ENCODE data around the gene GOLPH3. TPM values are rescaled to one million over a fixed set of nuclear protein-coding genes. Genes with fewer than 3 reads are reported as not detected.

The GOLPH3 gene
- polyA plus RNA-seq, 1 donor from 2014 or later = 75.8 TPM

DNA sequence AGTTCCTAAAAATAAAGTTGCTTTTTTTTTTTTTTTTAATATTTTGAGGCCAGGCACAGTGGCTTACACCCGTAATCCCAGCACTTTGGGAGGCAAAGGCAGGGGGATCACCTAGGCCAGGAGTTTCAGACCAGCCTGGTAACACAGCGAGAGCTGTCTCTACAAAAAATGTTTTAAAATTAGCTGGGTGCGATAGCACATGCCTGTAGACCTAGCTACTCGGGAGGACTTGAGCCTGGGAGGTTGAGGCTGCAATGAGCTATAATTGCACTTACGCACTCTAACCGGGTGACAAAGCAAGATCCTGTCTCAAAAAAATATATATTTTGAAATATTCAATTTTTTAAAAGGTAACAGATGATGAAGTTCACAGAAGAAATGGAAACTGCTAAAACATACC is 22.9 kb downstream of the GOLPH3 start:
- Histone ChIP-seq H3K36me3 (ENCODE audit: insufficient read depth, low read length) (no peaks in the 10 kb centered on the region), H2AFZ (ENCODE audit: low read depth, low read length) (no peak overlapping the region), H4K20me1 (ENCODE audit: insufficient read depth) (peaks cover 7% of the 10 kb centered on the region), H3K9me3 (ENCODE audit: low read length) (no peaks in the 10 kb centered on the region), H3F3A (ENCODE audit: insufficient read depth, low read length, poor library complexity, severe bottlenecking) (no peaks in the 10 kb centered on the region), H3K4me3 (ENCODE audit: low read length) (no peak overlapping the region), H3K9me2 (ENCODE audit: insufficient read depth, low read length) (no peaks in the 10 kb centered on the region), H3K79me2 (replicated peaks; ENCODE audit: insufficient read depth, low read length) (peaks cover 92% of the 10 kb centered on the region), H3K27ac (ENCODE audit: low read length) (no peak overlapping the region), H3K27me3 (ENCODE audit: insufficient read depth, low read depth, low read length) (no peaks in the 10 kb centered on the region), H3K9ac (ENCODE audit: low read length) (no peak overlapping the region), H3K4me2 (ENCODE audit: low read length) (no peak overlapping the region)
- TF ChIP-seq TAF1 (IDR thresholded peaks at IDR 0.05; ENCODE audit: low read depth) = no peak
- TF ChIP-seq POLR2AphosphoS5 (IDR thresholded peaks at IDR 0.05) = no peak
- TF ChIP-seq SMC3 (conservative IDR thresholded peaks at IDR 0.05; ENCODE audit: poor library complexity) = no peak
- no peak for TF ChIP-seq CTCF (IDR thresholded peaks at IDR 0.05; ENCODE audit: poor library complexity, severe bottlenecking)
- TF ChIP-seq MXI1 (conservative IDR thresholded peaks at IDR 0.05; ENCODE audit: poor library complexity, severe bottlenecking) = no peak
- TF ChIP-seq RAD21 (conservative IDR thresholded peaks at IDR 0.05) = no peak
- TF ChIP-seq EP300 (conservative IDR thresholded peaks at IDR 0.05; ENCODE audit: poor library complexity, severe bottlenecking) = no peak
- TF ChIP-seq, protein P1, sequence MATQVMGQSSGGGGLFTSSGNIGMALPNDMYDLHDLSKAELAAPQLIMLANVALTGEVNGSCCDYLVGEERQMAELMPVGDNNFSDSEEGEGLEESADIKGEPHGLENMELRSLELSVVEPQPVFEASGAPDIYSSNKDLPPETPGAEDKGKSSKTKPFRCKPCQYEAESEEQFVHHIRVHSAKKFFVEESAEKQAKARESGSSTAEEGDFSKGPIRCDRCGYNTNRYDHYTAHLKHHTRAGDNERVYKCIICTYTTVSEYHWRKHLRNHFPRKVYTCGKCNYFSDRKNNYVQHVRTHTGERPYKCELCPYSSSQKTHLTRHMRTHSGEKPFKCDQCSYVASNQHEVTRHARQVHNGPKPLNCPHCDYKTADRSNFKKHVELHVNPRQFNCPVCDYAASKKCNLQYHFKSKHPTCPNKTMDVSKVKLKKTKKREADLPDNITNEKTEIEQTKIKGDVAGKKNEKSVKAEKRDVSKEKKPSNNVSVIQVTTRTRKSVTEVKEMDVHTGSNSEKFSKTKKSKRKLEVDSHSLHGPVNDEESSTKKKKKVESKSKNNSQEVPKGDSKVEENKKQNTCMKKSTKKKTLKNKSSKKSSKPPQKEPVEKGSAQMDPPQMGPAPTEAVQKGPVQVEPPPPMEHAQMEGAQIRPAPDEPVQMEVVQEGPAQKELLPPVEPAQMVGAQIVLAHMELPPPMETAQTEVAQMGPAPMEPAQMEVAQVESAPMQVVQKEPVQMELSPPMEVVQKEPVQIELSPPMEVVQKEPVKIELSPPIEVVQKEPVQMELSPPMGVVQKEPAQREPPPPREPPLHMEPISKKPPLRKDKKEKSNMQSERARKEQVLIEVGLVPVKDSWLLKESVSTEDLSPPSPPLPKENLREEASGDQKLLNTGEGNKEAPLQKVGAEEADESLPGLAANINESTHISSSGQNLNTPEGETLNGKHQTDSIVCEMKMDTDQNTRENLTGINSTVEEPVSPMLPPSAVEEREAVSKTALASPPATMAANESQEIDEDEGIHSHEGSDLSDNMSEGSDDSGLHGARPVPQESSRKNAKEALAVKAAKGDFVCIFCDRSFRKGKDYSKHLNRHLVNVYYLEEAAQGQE (IDR thresholded peaks at IDR 0.05; ENCODE audit: borderline replicate concordance) = no peak
- no peak for TF ChIP-seq EZH2 (IDR thresholded peaks at IDR 0.05; ENCODE audit: borderline replicate concordance, insufficient read depth, low read length, poor library complexity, severe bottlenecking)

GRCh38 chr5:32150366-32150765 is 23.8 kb downstream of the GOLPH3 start:
- Histone ChIP-seq H3K4me3 (ENCODE audit: low read length) (no peak overlapping the region), H3K27me3 (ENCODE audit: insufficient read depth, low read depth, low read length) (no peaks in the 10 kb centered on the region), H3K9me3 (ENCODE audit: low read length) (no peaks in the 10 kb centered on the region), H3K4me2 (ENCODE audit: low read length) (no peak overlapping the region), H3K79me2 (replicated peaks; ENCODE audit: insufficient read depth, low read length) (peaks cover 94% of the 10 kb centered on the region), H3F3A (ENCODE audit: insufficient read depth, low read length, poor library complexity, severe bottlenecking) (no peaks in the 10 kb centered on the region), H4K20me1 (ENCODE audit: insufficient read depth) (peaks cover 7% of the 10 kb centered on the region), H3K9me2 (ENCODE audit: insufficient read depth, low read length) (no peaks in the 10 kb centered on the region), H3K9ac (ENCODE audit: low read length) (no peak overlapping the region), H3K27ac (ENCODE audit: low read length) (no peak overlapping the region), H2AFZ (ENCODE audit: low read depth, low read length) (no peak overlapping the region), H3K36me3 (ENCODE audit: insufficient read depth, low read length) (no peaks in the 10 kb centered on the region)
- TF ChIP-seq SMC3 (conservative IDR thresholded peaks at IDR 0.05; ENCODE audit: poor library complexity) (no peak), RAD21 (conservative IDR thresholded peaks at IDR 0.05) (no peak), TAF1 (IDR thresholded peaks at IDR 0.05; ENCODE audit: low read depth) (no peak), POLR2AphosphoS5 (IDR thresholded peaks at IDR 0.05) (no peak), CTCF (IDR thresholded peaks at IDR 0.05; ENCODE audit: poor library complexity, severe bottlenecking) (no peak), MXI1 (conservative IDR thresholded peaks at IDR 0.05; ENCODE audit: poor library complexity, severe bottlenecking) (no peak), EP300 (conservative IDR thresholded peaks at IDR 0.05; ENCODE audit: poor library complexity, severe bottlenecking) (no peak), EZH2 (IDR thresholded peaks at IDR 0.05; ENCODE audit: borderline replicate concordance, insufficient read depth, low read length, poor library complexity, severe bottlenecking) (no peak)
- TF ChIP-seq, protein P1 (IDR thresholded peaks at IDR 0.05; ENCODE audit: borderline replicate concordance) = no peak

Data from neural cell (in vitro differentiated cells).